Right atrium auricular region (tissue), 2 donors: ENCODE measurements around the gene NPPB. TPM values are rescaled to one million over a fixed set of nuclear protein-coding genes. Genes with fewer than 3 reads are reported as not detected.

Source experiments
- DNase-seq: peaks from one replicate; pipeline ENCODE4 v3.0.0-alpha.2; 2019; ENCODE audit warnings: low spot score
- H3K27ac ChIP-seq, 2 donors: fragments of 200-600 bp; sonication (generic); 1 replicate in 1 of 2; 2 replicates in 1 of 2; pipeline ENCODE4 v1.5.1; 2016 to 2019
- H3K27me3 ChIP-seq, 2 donors: fragments of 200-600 bp; sonication (generic); one replicate each; pipeline versions ENCODE4 v1.5.1 to v1.6.0; 2017 to 2019
- H3K36me3 ChIP-seq: fragments of 200-600 bp; sonication (generic); one replicate; pipeline ENCODE4 v1.5.1; 2016
- H3K4me1 ChIP-seq, 2 donors: fragments of 200-600 bp; sonication (generic); one replicate each; pipeline versions ENCODE4 v1.5.1 to v1.6.0; 2017 to 2019
- H3K4me3 ChIP-seq, 2 donors: fragments of 200-600 bp; sonication (generic); 1 replicate in 1 of 2; 2 replicates in 1 of 2; pipeline ENCODE4 v1.5.1; 2017 to 2019; ENCODE audit warnings: mild to moderate bottlenecking in 1 of 2, moderate library complexity in 1 of 2
- H3K9me3 ChIP-seq, 2 donors: fragments of 200-600 bp; sonication (generic); one replicate each; pipeline ENCODE4 v1.5.1; 2019
- CTCF ChIP-seq, 2 donors: fragments of 200-600 bp; sonication (generic); IDR thresholded peaks; one replicate each; pipeline ENCODE4 v1.5.1; 2019; ENCODE audit warnings: antibody characterized with exemption in 2 of 2
- total RNA-seq, 2 donors: library from RNA; depleted of rRNA; stranded (reverse); fragments of >200 nt; gene quantifications; one replicate each; pipeline ENCODE4 v1.1.0, GENCODE V29; 2016

NPPB gene
- total RNA-seq, 2 donors from 2014 or later, result 1,081 to 10,488 TPM

- Histone ChIP-seq H3K4me1 (peaks cover 0 to 84% of the 10 kb centered on the region in 2 donors), H3K36me3 (no peaks in the 10 kb centered on the region), H3K4me3 (no peak overlapping the region), H3K27me3 (no peaks in the 10 kb centered on the region), H3K27ac (peak overlapping the region; percentile 88 to 94), H3K9me3 (no peaks in the 10 kb centered on the region)
- TF ChIP-seq CTCF (IDR thresholded peaks at IDR 0.05), result no peak
- DNase-seq, result no peak
Measured at GRCh38 chr1:11879311-11880180, 20.8 kb upstream of the NPPB start.

- no peak for TF ChIP-seq CTCF (IDR thresholded peaks at IDR 0.05)
- Histone ChIP-seq H3K9me3 (no peaks in the 10 kb centered on the region), H3K4me1 (peaks cover 0 to 84% of the 10 kb centered on the region in 2 donors), H3K27me3 (no peaks in the 10 kb centered on the region), H3K36me3 (no peaks in the 10 kb centered on the region), H3K27ac (no peak overlapping the region), H3K4me3 (no peak overlapping the region)
- no peak for DNase-seq
Measured at GRCh38 chr1:11878891-11879190, 20.1 kb upstream of the NPPB start.

- no peak for DNase-seq
- Histone ChIP-seq H3K4me1 (peaks cover 0 to 84% of the 10 kb centered on the region in 2 donors), H3K4me3 (no peak overlapping the region)
Measured at GRCh38 chr1:11878081-11878890, 19.5 kb upstream of the NPPB start.

GRCh38 chr1:11877074-11877473 lies 18.3 kb upstream of the NPPB start:
- DNase-seq, result no peak
- Histone ChIP-seq H3K9me3 (no peaks in the 10 kb centered on the region), H3K4me1 (peaks cover 0 to 84% of the 10 kb centered on the region in 2 donors), H3K27ac (no peak overlapping the region), H3K36me3 (no peaks in the 10 kb centered on the region), H3K27me3 (no peaks in the 10 kb centered on the region), H3K4me3 (no peak overlapping the region)
- no peak for TF ChIP-seq CTCF (IDR thresholded peaks at IDR 0.05)

More at GRCh38 chr1:11878081-11878890, 19.5 kb upstream of the NPPB start:
- no peaks in the 10 kb centered on the region for H3K36me3 ChIP-seq
- H3K27ac ChIP-seq, result no peak overlapping the region
- no peak for TF ChIP-seq CTCF (IDR thresholded peaks at IDR 0.05)
- no peaks in the 10 kb centered on the region for H3K9me3 ChIP-seq
- H3K27me3 ChIP-seq, result no peaks in the 10 kb centered on the region

GRCh38 chr1:11875094-11875493 lies 16.3 kb upstream of the NPPB start:
- no peak overlapping the region for H3K4me3 ChIP-seq
- TF ChIP-seq CTCF (IDR thresholded peaks at IDR 0.05), result no peak
- peak overlapping the region; percentile 88 to 93 for H3K27ac ChIP-seq
- peaks cover 0 to 67% of the 10 kb centered on the region in 2 donors for H3K4me1 ChIP-seq
- H3K36me3 ChIP-seq, result no peaks in the 10 kb centered on the region
- DNase-seq, result no peak
- no peaks in the 10 kb centered on the region for H3K27me3 ChIP-seq
- no peaks in the 10 kb centered on the region for H3K9me3 ChIP-seq
